Gastrocnemius medialis (tissue), 4 donors: ENCODE measurements around the gene OR11A1. TPM values are rescaled to one million over a fixed set of nuclear protein-coding genes. Genes with fewer than 3 reads are reported as not detected.

Source experiments
- total RNA-seq, 4 donors: library from RNA; depleted of rRNA; stranded (reverse); fragments of >200 nt; gene quantifications; one replicate each; pipeline versions ENCODE4 v1.1.0 to v1.2.3, GENCODE V29; 2016

Gene OR11A1
- total RNA-seq, 4 donors from 2014 or later: not detected

Other genes with a start within 250 kb of the OR11A1 start
- not detected for gene OR14J1, start 155.4 kb downstream of the OR11A1 start, total RNA-seq
- gene OR5V1, start 88.2 kb downstream of the OR11A1 start, total RNA-seq: not detected
- gene OR12D3, start 81.8 kb downstream of the OR11A1 start, total RNA-seq: not detected
- not detected for gene OR12D2, start 61.4 kb downstream of the OR11A1 start, total RNA-seq
- gene OR12D1, start 42.1 kb downstream of the OR11A1 start, total RNA-seq: not detected
- gene OR10C1, start 17.8 kb downstream of the OR11A1 start, total RNA-seq: not detected
- gene OR2H1, start 84 bp upstream of the OR11A1 start, total RNA-seq: not detected
- not detected for gene MAS1L, start 30.9 kb upstream of the OR11A1 start, total RNA-seq
- gene UBD, start 102.7 kb upstream of the OR11A1 start, total RNA-seq: under 1 TPM in 2 of 4 donors, not detected in 2; 0.33 to 0.87 TPM
- gene OR2H2, start 128.1 kb upstream of the OR11A1 start, total RNA-seq: not detected
- gene GABBR1, start 176.1 kb upstream of the OR11A1 start, total RNA-seq: 1 to 10 TPM; 1.0 to 3.8 (median 3.1) TPM
- not detected for gene MOG, start 200.0 kb upstream of the OR11A1 start, total RNA-seq
- gene ZFP57, start 224.1 kb upstream of the OR11A1 start, total RNA-seq: under 1 TPM in 1 of 4 donors, not detected in 3; 0.16 TPM